Umbilical cord (tissue), 2 donors: ENCODE results near the gene HOXA9. TPM values are rescaled to one million over a fixed set of nuclear protein-coding genes. Genes with fewer than 3 reads are reported as not detected.
A peak's percentile ranks its signal among the peaks of the same experiment; 100 is the strongest.

ENCODE experiments used
- DNase-seq: peaks from one replicate; pipeline ENCODE4 v3.0.0-alpha.2; 2015; ENCODE audit warnings: low spot score
- total RNA-seq: library from RNA; depleted of rRNA; stranded (reverse); fragments of >200 nt; gene quantifications from one replicate; pipeline ENCODE4 v1.2.3, GENCODE V29; 2014; ENCODE audit warnings: low replicate concordance; ENCODE audit not compliant: insufficient read depth

The HOXA9 gene
- total RNA-seq, 1 donor from 2014 or later: 18.8 TPM

- DNase-seq: no peak
Measured at GRCh38 chr7:27114881-27115220, 50.5 kb downstream of the HOXA9 start.

- DNase-seq: no peak
Measured at GRCh38 chr7:27113991-27114769, 51.2 kb downstream of the HOXA9 start.

GRCh38 chr7:27112955-27113949 lies 52.1 kb downstream of the HOXA9 start:
- peak; percentile 92 for DNase-seq

Other genes with a start within 250 kb of the HOXA9 start
- gene HOXA1, start 69.5 kb downstream of the HOXA9 start, total RNA-seq: 1.9 TPM
- 0.24 TPM for gene HOXA2, start 62.9 kb downstream of the HOXA9 start, total RNA-seq
- 4.1 TPM for gene HOXA4, start 34.8 kb downstream of the HOXA9 start, total RNA-seq
- 2.9 TPM for gene HOXA5, start 21.9 kb downstream of the HOXA9 start, total RNA-seq
- not detected for gene HOXA6, start 17.8 kb downstream of the HOXA9 start, total RNA-seq
- 0.96 TPM for gene HOXA3, start 13.0 kb downstream of the HOXA9 start, total RNA-seq
- gene HOXA7, start 8.9 kb downstream of the HOXA9 start, total RNA-seq: 0.72 TPM
- gene HOXA10, start 8.8 kb upstream of the HOXA9 start, total RNA-seq: 14.2 TPM
- 6.3 TPM for gene HOXA11, start 19.7 kb upstream of the HOXA9 start, total RNA-seq
- 15.6 TPM for gene HOXA13, start 34.6 kb upstream of the HOXA9 start, total RNA-seq
- gene EVX1, start 77.3 kb upstream of the HOXA9 start, total RNA-seq: 1.7 TPM